GM04504 (cell line): ENCODE data around the gene GNGT2.
A peak's percentile ranks its signal among the peaks of the same experiment; 100 is the strongest.

Experiments used
- DNase-seq: peaks from one replicate; pipeline ENCODE4 v3.0.0-alpha.2; 2012; ENCODE audit warnings: low read depth

The GNGT2 gene

DNA sequence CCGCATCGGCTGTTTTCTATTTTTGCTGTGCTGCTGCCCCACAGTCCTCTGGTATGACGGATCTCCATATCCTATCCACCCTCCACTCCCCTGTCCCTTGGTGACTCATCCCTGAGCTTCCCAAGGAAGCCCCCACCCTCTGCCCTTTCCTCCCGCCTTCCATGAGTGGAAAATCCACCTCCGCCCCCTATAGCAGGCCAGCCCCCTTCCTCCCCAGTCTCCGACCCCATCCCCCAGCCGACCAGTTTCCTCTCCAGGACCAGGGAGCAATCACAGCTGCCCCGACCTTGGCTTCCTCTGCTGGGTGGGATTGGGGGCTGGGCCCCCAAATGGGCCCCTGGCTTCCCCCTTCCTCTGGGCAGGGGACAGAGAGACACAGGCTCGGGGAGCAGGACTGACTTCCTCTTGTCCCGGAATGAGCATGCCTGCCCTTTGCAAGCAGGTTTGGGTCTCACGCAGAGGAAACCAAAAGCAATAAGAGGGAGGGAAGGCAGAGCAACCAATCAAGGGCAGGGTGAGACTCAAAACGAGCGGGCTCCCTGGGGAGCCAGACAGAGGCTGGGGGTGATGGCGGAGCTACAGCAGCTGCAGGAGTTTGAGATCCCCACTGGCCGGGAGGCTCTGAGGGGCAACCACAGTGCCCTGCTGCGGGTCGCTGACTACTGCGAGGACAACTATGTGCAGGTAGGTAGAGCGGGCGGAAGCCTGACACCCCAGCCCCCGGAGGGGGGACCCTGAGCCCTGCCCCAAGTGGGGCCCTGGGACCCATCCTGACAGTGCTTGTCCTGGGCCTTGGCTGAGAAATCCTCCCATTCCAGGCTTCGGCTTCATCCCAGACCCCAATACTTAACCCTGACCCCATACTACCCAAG, at the start of gene GNGT2, which contains the start of gene ABI3:
Gene GNGT2, minus strand, starts transcription at position 417 of the 872 bp plus-strand sequence. CDS start 3,152 bp downstream, outside the sequence.
Gene ABI3, plus strand, starts transcription at position 550 of the 872 bp plus-strand sequence. Its CDS starts 18 bp downstream, at position 568.
- DNase-seq, result no peak

DNA sequence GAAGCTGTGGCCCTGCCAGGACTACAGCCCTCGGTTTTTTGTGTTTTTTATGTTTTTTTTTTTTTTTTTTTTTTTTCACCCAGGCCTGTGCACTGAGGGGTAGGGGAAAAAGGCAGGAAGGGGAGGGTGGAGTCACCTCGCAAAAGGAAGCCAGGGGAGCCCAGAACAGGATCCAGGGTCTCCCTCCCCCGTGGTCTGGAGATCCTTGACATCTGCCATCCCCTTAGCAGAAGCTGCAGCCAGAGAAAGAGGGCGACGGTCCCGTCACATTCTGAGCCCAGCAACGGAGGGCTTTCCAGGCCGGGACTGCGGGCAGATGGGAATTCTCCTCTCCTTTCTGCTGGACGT, 49.3 kb upstream of the GNGT2 start:
- no peak for DNase-seq

DNA sequence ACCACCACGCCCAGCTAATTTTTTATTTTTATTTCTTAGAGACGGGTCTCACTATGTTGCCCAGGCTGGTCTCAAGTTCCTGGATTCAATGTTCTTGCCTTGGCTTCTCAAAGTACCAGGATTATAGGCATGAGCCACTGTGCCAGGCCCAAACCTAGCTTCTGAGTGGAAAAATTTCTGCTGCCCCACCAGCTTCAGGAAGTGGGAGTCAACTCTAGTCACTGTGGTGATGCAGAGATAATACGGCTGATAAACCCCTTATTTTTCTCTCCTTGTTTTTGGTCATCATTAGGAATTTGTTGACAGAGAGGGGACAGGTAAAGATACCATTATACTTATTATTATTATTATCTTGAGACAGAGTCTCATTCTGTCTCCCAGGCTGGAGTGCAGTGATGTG, 48.0 kb upstream of the GNGT2 start:
- no peak for DNase-seq

DNA sequence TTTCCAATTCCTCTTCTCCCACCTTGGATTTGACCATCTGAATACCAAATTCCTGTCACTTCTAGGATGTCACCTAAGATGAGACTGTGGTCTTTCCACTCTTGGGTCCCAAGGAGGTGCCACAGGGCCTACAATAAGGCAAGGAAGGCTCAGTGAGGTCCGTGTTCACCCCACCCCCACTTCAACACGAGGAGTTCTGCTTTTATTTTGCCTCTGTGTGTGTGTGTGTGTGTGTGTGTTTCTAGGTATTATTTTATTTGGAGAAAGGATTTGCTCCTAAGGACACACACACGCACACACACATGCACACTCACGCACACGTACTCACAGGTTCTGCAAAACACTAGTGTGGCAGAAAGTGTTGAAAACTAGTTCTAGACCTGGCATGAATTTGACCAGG, 44.8 kb upstream of the GNGT2 start:
- DNase-seq, result no peak

DNA sequence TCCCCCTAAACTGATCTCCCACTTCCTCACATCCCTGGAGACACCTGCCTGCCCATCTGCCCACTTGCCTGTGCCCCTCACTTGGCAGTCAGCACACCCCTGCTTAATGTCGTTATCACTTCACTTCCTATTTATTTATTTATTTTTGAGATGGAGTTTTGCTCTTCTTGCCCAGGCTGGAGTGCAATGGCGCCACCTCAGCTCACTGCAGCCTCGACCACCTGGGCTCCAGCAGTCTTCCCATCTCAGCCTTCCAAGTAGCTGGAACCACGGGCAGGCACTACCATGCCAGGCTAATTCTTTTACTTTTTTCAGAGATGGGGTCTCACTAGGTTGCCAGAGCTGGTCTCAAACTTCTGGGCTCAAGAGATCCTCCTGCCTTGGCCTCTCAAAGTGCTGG, 43.7 kb upstream of the GNGT2 start:
- no peak for DNase-seq

DNA sequence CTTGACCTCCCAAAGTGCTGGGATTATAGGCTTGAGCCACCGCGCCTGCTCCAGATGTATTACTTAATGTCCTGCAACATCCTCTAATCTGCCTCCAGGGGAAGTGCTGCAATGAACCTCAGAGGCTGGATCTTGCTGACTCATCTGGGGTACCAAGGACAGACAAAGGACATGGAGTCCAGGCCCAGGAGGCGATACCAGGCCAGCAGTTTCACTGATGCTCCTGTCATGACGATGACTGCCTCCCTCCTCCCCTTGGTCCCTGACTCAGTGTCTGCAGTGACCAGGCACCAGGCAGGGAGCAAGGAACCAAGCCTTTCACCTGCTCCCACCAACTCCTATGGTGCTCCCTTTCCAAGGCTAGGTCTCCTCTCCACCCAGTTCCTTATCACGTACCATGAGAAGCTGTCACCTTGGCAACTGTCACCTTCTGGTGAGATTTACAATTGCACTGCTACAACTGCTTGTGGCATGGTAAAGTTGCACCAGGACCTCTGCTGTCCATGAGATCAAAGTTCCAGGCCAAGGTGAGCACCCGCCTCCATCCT, 41.8 kb upstream of the GNGT2 start:
- peak; percentile 17 for DNase-seq

DNA sequence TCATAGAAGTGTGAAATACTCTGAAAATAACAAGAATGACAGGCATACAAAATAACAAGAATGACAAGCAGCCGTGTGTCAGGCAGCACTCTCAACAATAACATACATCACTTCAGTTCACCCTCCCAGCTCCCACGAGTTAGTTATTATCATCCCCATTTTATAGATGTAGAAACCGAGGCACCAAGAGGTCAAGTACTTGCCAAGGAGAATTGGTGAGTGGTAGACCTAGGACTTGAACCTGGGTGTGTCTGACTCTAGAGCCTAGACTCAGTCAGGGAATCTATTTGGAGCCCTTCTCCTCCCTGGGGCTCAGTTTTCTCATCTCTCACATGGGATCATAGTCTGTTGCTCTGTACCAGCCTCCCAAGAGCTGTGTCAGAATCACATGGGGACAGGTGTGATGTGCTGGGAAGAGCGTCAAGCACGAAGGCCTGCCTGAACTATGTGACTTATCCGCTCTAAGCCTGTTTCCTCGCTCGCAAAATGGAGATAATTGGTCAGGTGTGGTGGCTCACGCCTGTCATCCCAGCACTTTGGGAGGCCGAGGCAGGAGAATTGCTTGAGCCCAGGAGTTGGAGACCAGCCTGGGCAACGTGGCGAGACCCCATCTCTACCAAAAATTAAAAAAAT, 39.6 kb upstream of the GNGT2 start:
- DNase-seq, result no peak

DNA sequence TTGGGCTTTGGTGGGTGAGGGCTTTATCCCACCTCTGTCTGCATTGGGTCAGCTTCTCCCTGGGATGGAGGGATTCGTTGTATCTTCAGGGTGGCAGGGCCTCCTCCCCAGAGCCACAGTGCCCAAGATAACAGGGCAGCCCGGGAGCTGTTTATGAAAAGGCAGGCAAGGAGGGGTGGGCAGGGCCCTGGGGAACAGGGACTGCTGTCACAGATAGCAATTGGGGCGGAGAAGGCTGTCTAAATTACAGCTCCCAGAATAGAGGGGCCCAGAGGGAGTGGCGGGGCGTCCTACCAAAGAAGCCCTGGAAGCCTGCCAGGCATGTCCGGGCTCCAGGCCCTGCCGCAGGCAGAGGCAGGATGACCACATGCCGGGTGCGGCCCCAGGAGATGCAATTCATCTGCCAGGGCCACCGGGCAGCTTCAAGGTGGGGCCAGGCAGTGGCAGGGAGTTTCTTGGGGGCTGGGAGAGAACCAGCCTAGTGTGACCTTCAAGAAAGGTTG, 39.0 kb upstream of the GNGT2 start:
- DNase-seq, result peak; percentile 10

DNA sequence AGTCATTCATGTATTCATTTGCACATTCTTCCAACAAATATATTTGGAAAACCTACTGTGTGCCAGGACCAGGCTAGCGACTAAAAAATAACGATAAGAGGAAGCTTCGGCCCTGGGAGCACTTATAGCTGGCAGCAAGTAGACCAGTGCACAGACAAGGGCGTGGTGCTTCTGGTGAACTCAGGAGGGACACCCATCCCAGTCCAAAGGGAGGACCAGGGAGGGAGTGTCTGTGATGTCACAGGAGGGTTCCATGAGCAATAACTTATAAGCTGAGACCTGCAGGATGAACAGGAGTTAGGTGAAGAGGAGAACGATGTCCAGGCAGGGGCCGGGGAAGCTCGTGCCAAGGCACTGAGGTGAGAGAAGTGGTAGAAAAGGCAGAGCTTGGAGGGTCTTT, 37.6 kb upstream of the GNGT2 start:
- no peak for DNase-seq

DNA sequence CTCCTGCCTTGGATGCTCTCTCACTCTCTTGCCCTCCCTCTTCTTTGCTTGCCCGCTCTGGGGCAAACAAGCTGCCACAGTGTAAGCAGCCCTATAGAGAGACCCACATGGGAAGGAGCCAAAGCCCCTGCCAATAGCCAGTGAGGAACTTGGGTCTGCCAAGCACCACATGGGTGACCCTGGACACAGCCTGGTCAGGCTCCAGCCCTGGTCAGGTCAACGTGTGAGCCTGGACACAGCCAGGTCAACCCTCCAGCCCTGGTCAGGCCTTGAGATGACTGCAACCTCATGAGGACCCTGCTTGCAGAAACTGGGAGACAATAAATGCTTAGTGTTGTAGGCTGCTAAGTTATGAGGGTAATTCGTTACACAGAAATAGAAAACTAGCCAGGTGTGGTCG, 34.5 kb upstream of the GNGT2 start:
- DNase-seq, result no peak

DNA sequence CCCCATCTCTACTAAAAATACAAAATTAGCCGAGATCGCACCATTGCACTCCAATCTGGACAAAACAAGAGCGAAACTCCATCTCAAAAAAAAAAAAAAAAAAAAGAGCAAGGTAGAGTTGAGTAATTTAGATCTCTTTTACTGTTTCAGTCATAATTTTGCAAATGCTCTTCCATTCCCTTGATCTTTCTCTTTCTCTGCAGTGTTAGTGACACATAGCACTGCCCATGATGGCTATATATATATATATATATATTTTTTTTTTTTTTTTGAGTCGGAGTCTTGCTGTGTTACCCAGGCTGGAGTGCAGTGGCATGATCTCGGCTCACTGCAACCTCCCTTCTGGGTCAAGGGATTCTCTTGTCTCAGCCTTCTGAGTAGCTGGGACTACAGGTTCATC, 32.4 kb upstream of the GNGT2 start:
- no peak for DNase-seq

DNA sequence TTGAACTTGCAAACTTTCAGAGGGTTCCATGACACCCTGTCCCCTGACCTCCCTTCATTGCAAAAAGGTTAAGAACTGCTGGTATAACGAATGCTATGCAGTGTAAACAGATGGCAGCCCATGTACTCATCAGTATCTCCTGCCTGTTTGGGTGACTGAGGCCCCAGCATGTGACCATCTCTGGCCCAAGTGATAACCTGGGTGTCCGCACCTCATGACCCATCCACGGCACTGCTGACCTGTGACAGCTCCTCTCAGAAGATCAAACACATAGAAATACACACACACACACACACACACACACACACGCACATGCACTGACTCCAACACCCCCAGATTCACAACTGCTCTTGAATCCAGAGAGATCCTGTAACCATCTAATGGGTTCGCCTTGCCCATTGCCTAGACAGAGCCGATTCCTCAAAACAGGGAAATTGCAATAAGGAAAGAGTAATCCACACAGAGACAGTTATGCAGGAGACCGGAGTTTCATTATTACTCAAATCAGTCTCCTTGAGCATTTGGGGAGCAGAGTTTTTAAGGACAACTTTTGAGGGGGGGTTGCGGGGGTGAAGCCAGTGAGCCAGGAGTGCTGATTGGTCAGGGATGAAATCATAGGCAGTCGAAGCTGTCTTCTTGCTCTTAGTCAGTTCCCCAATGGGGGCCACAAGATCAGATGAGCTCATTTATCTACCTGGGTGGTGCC, 31.5 kb upstream of the GNGT2 start:
- DNase-seq, result no peak

DNA sequence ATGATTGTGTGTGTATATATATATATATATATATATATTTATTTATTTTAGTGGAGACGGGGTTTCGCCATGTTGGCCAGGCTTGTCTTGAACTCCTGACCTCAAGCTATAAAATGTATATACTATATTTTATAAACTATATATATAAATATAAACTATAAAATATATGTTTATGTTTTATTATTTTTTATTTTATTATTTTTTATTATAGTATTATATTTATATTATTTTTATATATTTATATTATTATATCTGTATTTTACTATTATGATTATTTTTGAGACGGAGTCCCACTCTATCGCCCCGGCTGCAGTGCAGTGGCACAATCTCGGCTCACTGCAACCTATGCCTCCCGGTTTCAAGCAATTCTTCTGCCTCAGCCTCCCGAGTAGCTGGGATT, 30.7 kb upstream of the GNGT2 start:
- DNase-seq, result no peak

DNA sequence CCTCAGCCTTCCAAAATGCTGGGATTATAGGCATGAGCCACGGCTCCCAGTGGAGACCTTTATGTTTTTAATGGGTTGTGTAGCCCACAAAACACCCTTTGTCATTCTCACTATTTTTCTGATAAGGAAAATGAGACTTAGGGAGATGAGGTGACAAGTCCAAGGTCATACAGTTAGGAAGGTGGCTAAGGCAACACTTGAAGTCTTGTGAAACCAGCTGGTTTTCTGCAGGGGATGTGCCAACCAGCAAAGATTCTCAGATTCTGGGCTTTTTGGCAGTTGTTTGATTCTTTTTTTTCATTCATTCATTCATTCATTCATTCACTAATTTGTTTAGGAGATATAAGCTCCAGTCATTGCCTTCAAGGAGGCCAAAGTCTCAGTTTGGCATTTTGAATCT, 30.2 kb upstream of the GNGT2 start:
- DNase-seq, result no peak

DNA sequence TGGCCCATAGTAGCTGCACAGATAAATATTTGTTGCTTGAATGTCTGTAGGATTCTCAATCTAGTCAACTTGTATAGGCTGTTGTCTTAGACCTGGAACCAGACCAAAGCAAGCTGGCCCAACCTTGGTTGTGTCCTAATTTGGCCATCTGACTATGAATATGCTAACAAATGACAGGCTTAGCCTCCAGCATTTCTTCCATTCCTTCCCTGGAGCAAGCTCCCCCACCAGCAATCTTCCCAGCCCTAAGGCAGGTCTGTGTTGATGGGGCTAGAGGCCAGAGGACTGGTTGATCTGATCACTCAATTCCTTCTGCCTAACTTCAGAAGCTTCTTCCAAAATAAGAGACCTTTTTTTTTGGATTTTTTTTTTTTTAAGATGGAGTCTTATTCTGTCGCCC, 29.6 kb upstream of the GNGT2 start:
- no peak for DNase-seq

DNA sequence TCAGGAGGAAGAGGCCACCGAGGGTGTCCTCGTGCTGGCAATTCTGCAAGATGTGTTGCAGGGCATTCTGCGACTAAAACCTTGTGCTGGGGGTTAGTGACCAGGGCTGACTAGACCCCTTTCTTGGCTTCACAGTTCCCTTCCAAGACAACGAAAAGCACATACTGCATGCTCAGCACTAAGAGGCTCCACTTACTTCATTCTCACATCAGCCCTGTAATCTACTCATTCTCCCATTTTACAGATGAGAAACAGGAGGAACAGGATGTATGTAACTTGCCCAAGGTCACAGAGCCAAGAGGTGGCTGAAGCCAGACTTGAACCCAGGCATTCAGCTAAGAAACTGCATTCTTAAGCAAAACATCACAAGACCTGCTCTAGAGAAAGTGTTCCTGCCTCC, 25.5 kb upstream of the GNGT2 start:
- no peak for DNase-seq

DNA sequence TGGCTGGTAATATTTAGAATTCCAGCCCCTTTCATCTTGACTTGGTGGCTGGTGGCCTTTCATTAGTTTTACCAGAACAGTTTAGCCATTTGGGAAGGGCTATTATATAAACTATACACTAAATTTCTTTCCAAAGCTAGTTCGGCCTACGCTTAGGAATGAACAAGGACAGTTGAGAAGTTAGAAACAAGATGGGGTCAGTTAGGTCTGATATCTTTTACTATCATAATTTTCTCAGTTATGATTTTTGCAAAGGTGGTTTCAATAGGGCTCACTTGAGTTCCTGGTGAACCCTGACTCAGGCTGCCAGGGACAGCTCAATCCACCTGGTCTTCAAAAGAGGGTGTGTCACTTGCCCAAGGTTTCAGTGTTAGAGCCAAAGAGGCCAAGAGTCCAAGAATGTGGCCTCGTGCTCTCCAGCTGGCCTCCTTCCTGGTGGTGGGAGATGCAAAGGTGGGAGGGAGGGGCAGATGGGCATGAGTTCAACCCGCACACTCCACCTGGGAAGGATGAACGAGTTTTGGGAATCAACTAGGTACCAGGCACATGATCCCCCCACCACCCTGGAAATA, 24.2 kb upstream of the GNGT2 start:
- no peak for DNase-seq

DNA sequence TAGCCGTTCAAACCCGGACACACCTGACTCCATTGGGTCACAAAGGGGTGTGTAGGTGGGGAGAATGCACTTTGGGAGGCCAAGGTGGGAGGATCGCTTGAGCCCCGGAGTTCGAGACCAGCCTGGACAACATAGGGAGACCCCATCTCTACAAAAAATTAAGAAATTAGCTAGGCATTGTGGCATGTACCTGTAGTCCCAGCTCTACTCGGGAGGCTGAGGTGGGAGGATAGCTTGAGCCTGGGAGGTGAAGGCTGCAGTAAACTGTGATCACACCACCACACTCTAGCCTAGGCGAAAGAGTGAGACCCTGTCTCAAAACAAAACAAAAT, 21.2 kb upstream of the GNGT2 start:
- DNase-seq, result no peak

DNA sequence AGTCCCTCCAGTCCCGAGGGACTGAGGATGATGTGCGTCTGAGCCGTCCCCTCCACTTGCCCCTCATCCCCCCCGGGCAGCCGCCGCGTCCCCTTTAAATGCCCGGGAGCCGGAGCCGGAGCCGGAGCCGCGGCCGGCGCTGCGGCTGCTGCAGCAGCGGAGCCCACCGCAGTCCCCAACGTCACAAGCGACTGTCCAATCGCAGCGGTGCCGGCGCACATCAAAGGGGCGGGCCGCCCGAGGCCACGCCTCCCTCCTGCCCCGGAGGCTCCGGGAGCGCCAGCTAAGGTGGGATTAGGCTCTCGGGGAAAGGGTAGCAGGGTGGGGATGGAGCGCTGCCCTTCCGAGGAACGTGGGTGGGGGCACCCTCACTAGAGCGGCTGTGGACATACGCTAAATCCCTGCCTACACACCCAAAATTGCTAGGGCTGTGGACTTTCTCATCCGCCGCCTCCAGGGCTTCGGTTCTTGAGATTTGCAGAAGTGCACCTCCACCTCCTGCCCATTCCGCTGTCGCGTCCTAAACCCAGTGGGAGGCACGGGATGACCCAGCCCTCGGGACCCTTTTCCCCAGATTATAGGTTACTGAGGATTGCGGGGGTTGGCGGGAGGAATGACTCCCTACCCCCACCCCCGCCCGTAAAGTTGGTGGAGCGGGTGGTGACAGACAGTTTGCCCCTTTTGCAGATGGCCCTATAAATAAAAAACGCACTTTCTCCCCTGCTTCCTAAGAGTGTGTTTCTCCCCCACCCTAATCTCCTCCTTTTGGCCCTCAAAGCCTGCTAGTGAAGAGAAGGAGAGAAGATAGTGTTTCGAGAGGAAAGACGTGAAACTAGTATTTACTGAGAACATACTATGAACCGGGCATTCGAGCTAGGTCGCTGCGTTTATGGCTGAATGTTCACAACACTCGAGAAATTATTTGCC, 20.5 kb upstream of the GNGT2 start, which contains the start of gene PHOSPHO1:
Gene PHOSPHO1, minus strand, starts transcription at position 152 of the 927 bp plus-strand sequence. CDS start 4,096 bp downstream, outside the sequence.
- DNase-seq, result no peak

DNA sequence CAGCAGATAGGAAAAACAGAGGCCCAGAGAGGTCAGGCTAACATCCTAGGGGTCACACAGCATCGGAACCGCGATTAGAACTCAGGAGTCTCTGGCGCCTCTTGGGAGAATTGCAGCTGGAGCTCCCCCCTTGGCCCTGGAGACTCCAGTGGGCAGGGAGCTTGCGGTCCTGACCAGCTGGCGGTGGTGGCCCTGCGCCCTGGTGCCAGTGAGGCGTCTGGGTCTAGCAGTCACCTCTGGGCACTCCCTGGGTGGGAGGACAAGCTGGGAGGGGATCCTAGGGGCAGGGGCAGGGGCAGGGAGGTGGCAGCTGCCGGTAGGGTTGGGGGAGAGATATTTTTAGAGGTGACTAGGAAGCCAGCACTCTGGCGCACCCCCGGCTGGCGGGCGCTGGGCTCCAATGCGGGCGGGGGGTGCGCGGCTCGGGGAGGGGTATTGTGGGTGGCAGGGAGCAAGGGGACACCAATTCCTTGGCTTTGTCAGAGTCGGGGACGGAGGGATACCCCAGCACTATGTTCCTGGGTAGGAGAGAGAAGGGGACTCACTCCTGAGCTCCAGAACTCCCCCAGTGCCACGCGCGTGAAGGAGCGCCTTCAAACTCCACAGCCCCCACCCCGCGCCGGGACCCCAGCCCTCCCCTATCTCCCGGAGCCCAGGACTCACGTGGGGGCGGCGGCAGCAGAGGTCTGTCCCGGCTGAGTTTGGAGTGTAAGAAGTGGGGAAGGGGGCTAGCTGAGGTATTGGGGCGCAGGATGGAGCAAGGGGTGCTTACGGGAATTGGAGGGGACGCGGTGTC, 19.6 kb upstream of the GNGT2 start:
- no peak for DNase-seq
